Neuronal stem cell (in vitro differentiated cells): ENCODE data around the gene NDUFB7.

Experiments
- DNase-seq: peaks from one replicate; pipeline ENCODE4 v3.0.0-alpha.2; 2013; ENCODE audit warnings: low spot score
- H2AFZ ChIP-seq: one replicate; pipeline ENCODE4 v1.6.1; 2013; ENCODE audit warnings: mild to moderate bottlenecking, low read length, inconsistent platforms
- H2AK5ac ChIP-seq: 2 replicates; pipeline ENCODE4 v1.6.1; 2013; ENCODE audit warnings: low read depth, mild to moderate bottlenecking, inconsistent platforms, low read length, moderate library complexity, mixed read lengths
- H2BK120ac ChIP-seq: 2 replicates; pipeline ENCODE4 v1.6.1; 2013; ENCODE audit warnings: low read depth, mild to moderate bottlenecking, inconsistent platforms, low read length, moderate library complexity, mixed read lengths
- H2BK12ac ChIP-seq: one replicate; pipeline ENCODE4 v1.6.1; 2013; ENCODE audit warnings: low read length, inconsistent platforms
- H2BK15ac ChIP-seq: 2 replicates; pipeline ENCODE4 v1.6.1; 2013; ENCODE audit warnings: mild to moderate bottlenecking, low read length, inconsistent platforms, mixed read lengths
- H2BK5ac ChIP-seq: one replicate; pipeline ENCODE4 v1.6.1; 2013; ENCODE audit warnings: inconsistent platforms, mild to moderate bottlenecking, low read length, moderate library complexity
- H3K14ac ChIP-seq: one replicate; pipeline ENCODE4 v1.6.1; 2013; ENCODE audit warnings: low read length, inconsistent platforms
- H3K18ac ChIP-seq: 2 replicates; pipeline ENCODE4 v1.6.1; 2013; ENCODE audit warnings: low read length, inconsistent platforms
- H3K23ac ChIP-seq: 2 replicates; pipeline ENCODE4 v1.6.1; 2013; ENCODE audit warnings: low read depth, mild to moderate bottlenecking, mixed read lengths, low read length, inconsistent platforms; ENCODE audit not compliant: poor library complexity
- H3K27ac ChIP-seq: replicated peaks from 3 replicates; pipeline ENCODE4 v1.5.1; 2013; ENCODE audit warnings: low read length, inconsistent platforms
- H3K27me3 ChIP-seq, 3 experiments: 2 replicates each; pipeline ENCODE4 v1.6.1; 2013; ENCODE audit warnings: low read length in 3 of 3, mild to moderate bottlenecking in 2 of 3, inconsistent platforms in 1 of 3, low read depth in 1 of 3, mixed read lengths in 1 of 3, moderate library complexity in 1 of 3; ENCODE audit not compliant: control insufficient read depth in 3 of 3, insufficient read depth in 3 of 3
- H3K36me3 ChIP-seq, 2 donors: replicated peaks in 1 of 2; 2 replicates each; pipeline ENCODE4 v1.6.1; 2013; ENCODE audit warnings: low read length in 2 of 2; ENCODE audit not compliant: control insufficient read depth in 2 of 2, insufficient read depth in 2 of 2
- H3K4ac ChIP-seq: 2 replicates; pipeline ENCODE4 v1.6.1; 2013; ENCODE audit warnings: inconsistent platforms, mild to moderate bottlenecking, low read length, moderate library complexity
- H3K4me1 ChIP-seq, 2 donors: 1 replicate in 1 of 2; 2 replicates in 1 of 2; pipeline ENCODE4 v1.6.1; 2013; ENCODE audit warnings: low read length in 2 of 2, low read depth in 1 of 2; ENCODE audit not compliant: control insufficient read depth in 2 of 2, insufficient read depth in 1 of 2
- H3K4me2 ChIP-seq: one replicate; pipeline ENCODE4 v1.6.1; 2013; ENCODE audit warnings: mild to moderate bottlenecking, low read length, inconsistent platforms; ENCODE audit not compliant: insufficient read depth, poor library complexity, severe bottlenecking
- H3K4me3 ChIP-seq, 2 donors: 2 replicates each; pipeline ENCODE4 v1.5.1; 2013; ENCODE audit warnings: low read length in 2 of 2, mild to moderate bottlenecking in 2 of 2, inconsistent platforms in 1 of 2, moderate library complexity in 1 of 2
- H3K79me1 ChIP-seq: one replicate; pipeline ENCODE4 v1.6.1; 2013; ENCODE audit warnings: low read depth, mild to moderate bottlenecking, inconsistent platforms, low read length, moderate library complexity
- H3K9ac ChIP-seq: one replicate; pipeline ENCODE4 v1.6.1; 2013; ENCODE audit warnings: mild to moderate bottlenecking, low read depth, low read length, inconsistent platforms; ENCODE audit not compliant: poor library complexity
- H3K9me3 ChIP-seq, 2 donors: replicated peaks in 1 of 2; 2 replicates each; pipeline versions ENCODE3 to v1.6.1; 2013; ENCODE audit warnings: low read length in 2 of 2, mild to moderate bottlenecking in 2 of 2, inconsistent platforms in 1 of 2, low read depth in 1 of 2, mixed read lengths in 1 of 2, moderate library complexity in 1 of 2; ENCODE audit not compliant: control insufficient read depth in 2 of 2, insufficient read depth in 1 of 2
- H4K8ac ChIP-seq: one replicate; pipeline ENCODE4 v1.6.1; 2013; ENCODE audit warnings: low read depth, mild to moderate bottlenecking, inconsistent platforms, low read length, moderate library complexity
- H4K91ac ChIP-seq: one replicate; pipeline ENCODE4 v1.6.1; 2013; ENCODE audit warnings: low read length, low read depth, mild to moderate bottlenecking, inconsistent platforms; ENCODE audit not compliant: poor library complexity
- WGBS, 2 donors: extraction: QIAGEN DNeasy Blood & Tissue Kit; methylation state at CpG; one replicate each; pipeline ENCODE4 v1.1.7; 2013; ENCODE audit warnings: missing lambda C conversion rate in 2 of 2, mixed read lengths in 1 of 2; ENCODE audit not compliant: insufficient read length in 2 of 2, insufficient replicate concordance in 1 of 2; ENCODE audit errors: extremely low coverage in 2 of 2; 5-methylcytosine and 5-hydroxymethylcytosine counted together

The NDUFB7 gene

DNA sequence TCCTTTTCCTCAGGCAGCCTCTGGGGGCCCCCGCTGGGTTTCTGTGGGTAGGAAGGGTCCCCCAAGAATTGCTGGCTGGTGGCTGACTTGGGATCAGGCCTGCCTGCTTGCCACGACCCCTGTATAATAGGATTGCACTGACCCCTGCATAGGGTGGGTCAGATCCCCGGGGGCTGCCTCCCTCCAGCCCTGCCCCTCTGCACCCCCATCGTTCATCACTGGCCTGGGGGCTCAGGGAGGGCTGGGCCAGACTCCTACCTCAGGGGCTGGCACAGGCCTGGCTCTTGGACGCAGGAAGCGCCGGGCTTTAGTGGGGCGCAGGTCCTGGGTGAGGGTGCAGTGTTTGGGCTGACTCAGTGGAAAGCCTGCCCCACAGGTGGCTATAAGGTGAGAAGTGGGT is 10.6 kb downstream of the NDUFB7 start:
- Histone ChIP-seq H4K91ac (no peak overlapping the region), H3K23ac (no peak overlapping the region), H2BK120ac (no peak overlapping the region), H3K18ac (peak overlapping the region; percentile 31), H2BK15ac (no peak overlapping the region), H3K36me3 (peaks cover 7 to 27% of the 10 kb centered on the region in 2 donors), H2BK12ac (no peak overlapping the region), H3K79me1 (peaks cover 32% of the 10 kb centered on the region), H3K4ac (no peak overlapping the region), H3K27ac (no peak overlapping the region), H4K8ac (no peak overlapping the region), H3K14ac (no peak overlapping the region), H3K9ac (peak overlapping the region; percentile 3), H3K4me2 (no peak overlapping the region), H2BK5ac (no peak overlapping the region), H2AFZ (no peak overlapping the region), H3K4me1 (peaks cover 9 to 11% of the 10 kb centered on the region in 2 donors), H3K27me3 (no peaks in the 10 kb centered on the region), H3K4me3 (peak overlapping the region in 1 of 2 donors; percentile 41), H3K9me3 (no peaks in the 10 kb centered on the region), H2AK5ac (peak overlapping the region; percentile 40)
- WGBS, 2 donors = no CpG with 5 or more reads among the region's 8 CpGs
- no peak for DNase-seq

DNA sequence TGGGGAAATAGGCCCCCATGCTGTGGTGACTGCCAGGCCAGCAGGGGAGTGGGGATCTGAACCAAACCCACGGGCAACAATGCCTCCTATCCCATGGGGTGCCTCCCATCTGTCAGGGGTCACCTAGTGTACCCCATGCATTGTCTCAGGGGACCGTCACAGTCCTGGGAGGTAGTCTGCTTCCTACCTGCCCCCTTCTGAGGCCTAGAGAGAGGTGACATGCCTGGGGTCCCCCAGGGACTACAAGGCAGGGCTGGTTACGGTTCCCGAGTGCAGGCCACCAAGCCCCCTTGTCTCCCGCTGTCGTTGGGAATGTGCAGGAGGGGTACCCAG is 11.1 kb downstream of the NDUFB7 start:
- peak overlapping the region; percentile 79 for H3K9ac ChIP-seq
- no peaks in the 10 kb centered on the region for H3K27me3 ChIP-seq
- H2BK120ac ChIP-seq = no peak overlapping the region
- H3K14ac ChIP-seq = no peak overlapping the region
- no peak overlapping the region for H3K27ac ChIP-seq
- H2BK5ac ChIP-seq = no peak overlapping the region
- H4K8ac ChIP-seq = no peak overlapping the region
- no peak overlapping the region for H3K4me2 ChIP-seq
- H3K9me3 ChIP-seq = no peaks in the 10 kb centered on the region
- H3K4me3 ChIP-seq = no peak overlapping the region
- no CpG with 5 or more reads among the region's 6 CpGs for WGBS, 2 donors
- H3K36me3 ChIP-seq = peaks cover 7 to 22% of the 10 kb centered on the region in 2 donors
- no peak for DNase-seq
- H2BK12ac ChIP-seq = no peak overlapping the region
- H2AK5ac ChIP-seq = peak overlapping the region; percentile 40
- no peak overlapping the region for H2BK15ac ChIP-seq
- no peak overlapping the region for H2AFZ ChIP-seq
- no peak overlapping the region for H3K4ac ChIP-seq
- H3K23ac ChIP-seq = no peak overlapping the region
- peaks cover 11% of the 10 kb centered on the region in 2 donors for H3K4me1 ChIP-seq
- H4K91ac ChIP-seq = no peak overlapping the region
- H3K79me1 ChIP-seq = peaks cover 35% of the 10 kb centered on the region
- H3K18ac ChIP-seq = peak overlapping the region; percentile 31

DNA sequence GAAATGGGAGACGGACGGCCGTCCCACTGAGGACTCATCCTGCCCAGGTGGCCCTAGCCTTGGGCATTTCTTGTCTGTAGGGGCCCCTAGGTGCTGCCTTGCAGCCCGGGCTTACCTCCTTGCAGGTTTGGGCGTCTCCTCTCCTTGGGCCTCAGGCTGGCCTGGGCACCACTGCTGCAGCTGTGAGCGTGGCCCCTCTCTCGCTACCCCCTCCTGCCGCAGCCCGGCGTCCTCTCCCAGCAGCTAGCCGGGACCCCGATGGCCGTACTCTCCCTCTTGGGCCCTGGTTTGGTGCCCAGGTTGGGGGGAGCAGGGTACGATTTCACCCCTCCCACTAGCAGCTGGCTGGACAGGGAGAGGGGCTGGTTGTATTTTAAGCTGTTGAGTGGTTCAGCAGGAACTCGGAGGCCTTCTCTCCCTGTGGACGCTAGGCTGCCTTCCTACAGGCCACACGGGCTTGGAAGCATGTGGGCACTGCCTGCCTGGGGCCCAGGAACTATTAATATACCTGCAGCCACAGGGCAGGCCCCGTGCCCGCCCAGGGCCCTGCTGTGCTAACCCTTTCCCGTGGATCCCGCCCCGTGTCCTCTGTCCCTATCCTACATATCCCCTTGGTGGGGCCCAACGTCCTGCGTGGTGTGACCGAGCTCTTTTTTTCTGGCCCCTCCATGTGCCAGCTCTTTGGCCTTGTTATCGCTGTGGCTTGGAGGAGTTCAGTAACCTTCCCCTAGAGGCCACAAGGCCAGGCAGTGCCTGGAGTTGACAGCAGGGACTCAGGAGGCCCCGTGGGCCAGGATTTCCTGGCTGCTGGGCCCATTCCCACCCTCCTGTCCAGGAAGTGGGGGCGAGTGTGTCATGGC is 11.7 kb downstream of the NDUFB7 start:
- Histone ChIP-seq H2BK120ac (peak overlapping the region; percentile 72), H3K23ac (peak overlapping the region; percentile 43), H3K14ac (no peak overlapping the region), H3K27me3 (no peaks in the 10 kb centered on the region), H3K9me3 (no peaks in the 10 kb centered on the region), H4K8ac (no peak overlapping the region), H4K91ac (peak overlapping the region; percentile 12), H3K4me1 (peaks cover 11% of the 10 kb centered on the region in 2 donors), H2BK5ac (peak overlapping the region; percentile 53), H2AK5ac (peak overlapping the region; percentile 56), H3K4me2 (no peak overlapping the region), H3K27ac (no peak overlapping the region), H3K36me3 (peaks cover 3 to 17% of the 10 kb centered on the region in 2 donors), H2BK15ac (no peak overlapping the region), H3K4me3 (no peak overlapping the region), H3K4ac (peak overlapping the region; percentile 37), H3K79me1 (peaks cover 32% of the 10 kb centered on the region), H2AFZ (no peak overlapping the region), H2BK12ac (peak overlapping the region; percentile 84), H3K9ac (peak overlapping the region; percentile 78), H3K18ac (peak overlapping the region; percentile 17)
- WGBS, 2 donors = no CpG with 5 or more reads among the region's 28 CpGs
- DNase-seq = no peak

DNA sequence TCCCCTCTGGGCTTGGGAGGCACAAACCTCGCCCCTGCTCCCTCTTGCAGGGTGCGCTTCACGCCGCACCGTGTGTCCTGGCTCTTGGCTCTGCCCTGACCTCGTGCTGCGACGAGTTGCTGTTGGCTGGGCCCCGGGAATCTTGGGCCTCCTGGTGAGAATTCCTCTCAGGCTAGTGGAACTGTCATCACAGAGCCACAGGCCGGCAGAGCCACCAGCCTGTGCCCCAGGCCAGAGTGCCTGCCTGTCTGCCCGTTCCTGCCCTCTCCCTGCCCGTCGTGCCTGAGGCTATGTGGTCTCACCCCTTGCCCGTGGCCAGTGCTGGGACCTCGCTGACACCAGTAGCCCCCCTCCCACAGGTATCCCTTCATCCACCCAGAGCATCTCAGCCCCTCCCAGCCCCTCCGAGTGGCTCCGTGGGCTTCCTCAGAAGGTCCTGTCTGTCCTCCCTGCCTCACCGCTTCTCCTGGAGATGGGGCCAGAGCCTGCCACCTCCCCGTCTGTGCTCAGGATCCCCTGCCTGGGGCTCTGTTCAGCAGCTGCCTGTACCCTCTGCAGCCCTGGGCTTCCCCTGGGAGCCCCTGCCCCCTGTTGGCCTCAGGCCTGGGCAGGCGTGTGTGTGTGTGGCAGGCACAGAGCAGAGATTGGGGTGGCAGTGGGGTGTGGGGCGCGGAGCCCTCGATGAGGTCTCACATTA is 13.3 kb downstream of the NDUFB7 start:
- H3K23ac ChIP-seq = peak overlapping the region; percentile 52
- H3K9ac ChIP-seq = peak overlapping the region; percentile 86
- H2AFZ ChIP-seq = no peak overlapping the region
- no peak overlapping the region for H3K18ac ChIP-seq
- H3K4ac ChIP-seq = no peak overlapping the region
- no peak for DNase-seq
- no peak overlapping the region for H3K4me2 ChIP-seq
- H2BK120ac ChIP-seq = no peak overlapping the region
- no peak overlapping the region for H3K14ac ChIP-seq
- peak overlapping the region; percentile 29 for H4K8ac ChIP-seq
- H3K9me3 ChIP-seq = no peaks in the 10 kb centered on the region
- H3K79me1 ChIP-seq = peaks cover 34% of the 10 kb centered on the region
- no peak overlapping the region for H2BK5ac ChIP-seq
- H3K4me1 ChIP-seq = peaks cover 11% of the 10 kb centered on the region in 2 donors
- no peak overlapping the region for H2BK15ac ChIP-seq
- no peak overlapping the region for H3K27ac ChIP-seq
- peak overlapping the region; percentile 56 for H2AK5ac ChIP-seq
- no peak overlapping the region for H3K4me3 ChIP-seq
- WGBS, 2 donors = no CpG with 5 or more reads among the region's 23 CpGs
- no peaks in the 10 kb centered on the region for H3K27me3 ChIP-seq
- peak overlapping the region; percentile 58 for H2BK12ac ChIP-seq
- H3K36me3 ChIP-seq = peaks cover 0 to 6% of the 10 kb centered on the region in 2 donors
- no peak overlapping the region for H4K91ac ChIP-seq
